Measurements from ENCODE around the gene FAM47E.

FAM47E gene

DNA sequence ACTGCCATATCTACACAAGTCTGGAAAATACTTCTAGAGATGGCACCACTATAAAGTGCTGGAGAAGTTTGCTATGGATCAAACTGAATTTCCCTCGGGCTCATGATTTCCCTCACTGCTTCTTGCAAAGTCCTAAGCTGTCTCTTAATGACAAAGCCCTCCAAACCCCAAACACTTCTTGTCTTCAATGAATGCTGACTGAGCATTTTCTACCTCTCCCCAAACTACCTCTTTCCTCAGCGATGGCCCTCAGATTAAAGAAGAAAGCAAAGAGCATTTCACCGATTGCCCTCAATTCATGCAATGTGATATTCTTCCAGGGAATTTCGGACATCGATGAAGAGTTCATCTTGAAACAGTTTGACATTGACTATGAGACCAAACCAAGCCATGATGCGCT lies 19.7 kb downstream of the FAM47E start:
- no peaks in the 10 kb centered on the region for H3K36me3 Mint-ChIP-seq (ENCODE audit: low read depth)
- H3K4me3 Mint-ChIP-seq = no peak overlapping the region
- TF ChIP-seq, protein P1, sequence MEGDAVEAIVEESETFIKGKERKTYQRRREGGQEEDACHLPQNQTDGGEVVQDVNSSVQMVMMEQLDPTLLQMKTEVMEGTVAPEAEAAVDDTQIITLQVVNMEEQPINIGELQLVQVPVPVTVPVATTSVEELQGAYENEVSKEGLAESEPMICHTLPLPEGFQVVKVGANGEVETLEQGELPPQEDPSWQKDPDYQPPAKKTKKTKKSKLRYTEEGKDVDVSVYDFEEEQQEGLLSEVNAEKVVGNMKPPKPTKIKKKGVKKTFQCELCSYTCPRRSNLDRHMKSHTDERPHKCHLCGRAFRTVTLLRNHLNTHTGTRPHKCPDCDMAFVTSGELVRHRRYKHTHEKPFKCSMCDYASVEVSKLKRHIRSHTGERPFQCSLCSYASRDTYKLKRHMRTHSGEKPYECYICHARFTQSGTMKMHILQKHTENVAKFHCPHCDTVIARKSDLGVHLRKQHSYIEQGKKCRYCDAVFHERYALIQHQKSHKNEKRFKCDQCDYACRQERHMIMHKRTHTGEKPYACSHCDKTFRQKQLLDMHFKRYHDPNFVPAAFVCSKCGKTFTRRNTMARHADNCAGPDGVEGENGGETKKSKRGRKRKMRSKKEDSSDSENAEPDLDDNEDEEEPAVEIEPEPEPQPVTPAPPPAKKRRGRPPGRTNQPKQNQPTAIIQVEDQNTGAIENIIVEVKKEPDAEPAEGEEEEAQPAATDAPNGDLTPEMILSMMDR (IDR thresholded peaks at IDR 0.05; ENCODE audit: unreplicated experiment in 3 of 3) = no peak
- no peaks in the 10 kb centered on the region for H3K4me1 Mint-ChIP-seq
- H3K9me3 Mint-ChIP-seq = no peaks in the 10 kb centered on the region
- no peak overlapping the region for H3K27ac Mint-ChIP-seq
- H3K27me3 Mint-ChIP-seq (ENCODE audit: low read depth) = no peaks in the 10 kb centered on the region

DNA sequence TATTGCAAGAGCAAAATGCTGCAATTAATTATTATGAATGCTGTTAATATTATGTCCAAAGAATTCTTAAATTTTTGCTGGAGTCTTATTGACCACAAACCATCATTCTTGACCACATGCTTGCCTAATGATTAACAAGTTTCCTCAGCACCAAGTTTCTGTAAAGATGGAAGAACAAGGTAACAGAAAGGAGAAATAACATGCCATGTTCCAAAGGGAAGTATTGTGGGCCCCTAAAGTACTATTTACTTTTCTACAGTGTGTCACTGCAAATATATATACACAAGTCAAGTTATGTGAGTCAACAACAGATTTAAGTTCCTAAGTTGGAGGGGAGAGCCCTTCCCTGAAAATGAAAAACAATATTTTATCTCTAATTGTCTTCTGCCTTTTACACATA lies 20.6 kb downstream of the FAM47E start:
- Mint-ChIP-seq H3K4me3 (no peak overlapping the region), H3K9me3 (no peaks in the 10 kb centered on the region), H3K4me1 (no peaks in the 10 kb centered on the region), H3K27ac (no peak overlapping the region), H3K27me3 (ENCODE audit: low read depth) (no peaks in the 10 kb centered on the region), H3K36me3 (ENCODE audit: low read depth) (no peaks in the 10 kb centered on the region)
- TF ChIP-seq, protein P1 (IDR thresholded peaks at IDR 0.05; ENCODE audit: unreplicated experiment in 3 of 3) = no peak

DNA sequence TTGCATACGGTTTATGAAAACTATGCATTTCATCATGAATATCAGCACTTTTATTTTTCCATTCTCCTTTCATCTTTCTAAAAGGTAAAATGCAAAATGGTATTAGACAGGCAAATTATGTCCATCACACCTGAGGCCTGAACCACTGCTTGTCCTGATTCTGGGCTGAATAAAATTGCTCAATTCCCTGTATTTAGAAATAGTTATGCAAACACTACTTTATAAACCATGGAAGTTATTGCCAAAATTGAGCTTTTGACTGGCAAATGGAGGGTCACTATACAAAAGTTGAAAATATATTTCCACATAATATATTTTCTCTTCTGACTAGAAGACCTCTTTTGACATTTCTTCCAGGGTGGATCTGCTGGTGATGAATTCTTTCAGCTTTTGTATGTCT lies 21.1 kb downstream of the FAM47E start:
- Mint-ChIP-seq H3K36me3 (ENCODE audit: low read depth) (no peaks in the 10 kb centered on the region), H3K27ac (no peak overlapping the region), H3K4me1 (no peaks in the 10 kb centered on the region), H3K27me3 (ENCODE audit: low read depth) (no peaks in the 10 kb centered on the region), H3K9me3 (no peaks in the 10 kb centered on the region), H3K4me3 (no peak overlapping the region)
- TF ChIP-seq, protein P1 (IDR thresholded peaks at IDR 0.05; ENCODE audit: unreplicated experiment in 3 of 3) = no peak

DNA sequence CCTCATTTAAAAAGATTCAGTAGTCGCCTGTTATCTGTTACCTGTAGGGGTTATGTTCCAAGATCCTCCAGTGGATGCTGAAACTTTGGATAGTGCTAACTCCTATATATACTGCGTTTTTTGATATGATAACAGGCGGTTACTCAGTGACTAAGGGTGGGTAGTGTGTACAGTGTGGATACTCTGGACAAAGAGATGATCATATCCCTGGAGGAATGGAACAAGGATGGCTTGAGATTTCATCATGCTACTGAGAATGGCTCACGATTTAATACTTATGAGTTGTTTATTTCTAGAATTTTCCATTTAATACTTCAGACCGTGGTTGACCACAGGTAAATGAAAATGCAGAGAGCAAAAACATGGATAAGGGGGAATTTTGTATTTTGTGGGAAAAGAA lies 21.5 kb downstream of the FAM47E start:
- Mint-ChIP-seq H3K9me3 (no peaks in the 10 kb centered on the region), H3K27ac (no peak overlapping the region), H3K36me3 (ENCODE audit: low read depth) (no peaks in the 10 kb centered on the region), H3K27me3 (ENCODE audit: low read depth) (no peaks in the 10 kb centered on the region), H3K4me3 (no peak overlapping the region), H3K4me1 (no peaks in the 10 kb centered on the region)
- TF ChIP-seq, protein P1 (IDR thresholded peaks at IDR 0.05; ENCODE audit: unreplicated experiment in 3 of 3) = no peak

DNA sequence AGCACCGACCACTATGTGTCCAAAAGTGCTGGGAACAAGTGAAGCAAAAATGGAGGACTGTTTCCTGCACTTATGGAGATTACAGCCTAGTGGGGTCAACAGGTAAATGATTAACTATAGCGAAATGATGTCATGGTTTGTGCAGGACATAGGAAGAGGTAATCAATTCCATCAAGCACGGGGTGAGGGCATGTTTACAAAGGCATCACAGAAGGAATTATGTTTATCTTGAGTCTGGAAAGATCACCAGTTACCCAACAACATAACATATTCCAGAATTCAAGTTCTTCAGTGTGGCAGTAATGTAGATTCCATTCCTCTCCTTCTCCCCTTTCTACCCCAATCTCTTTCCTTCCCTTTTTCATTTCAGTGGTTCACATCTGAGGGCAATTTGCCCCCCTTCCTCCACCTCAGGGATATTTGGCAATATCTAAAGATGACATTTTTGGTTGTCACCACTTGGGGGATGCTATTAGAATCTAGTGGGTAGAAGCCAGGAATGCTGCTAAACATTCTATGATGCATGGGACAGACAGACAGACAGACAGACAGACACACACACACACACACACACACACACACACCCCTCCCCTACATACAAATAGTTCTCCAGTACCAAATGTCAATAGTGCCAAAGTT lies 24.1 kb downstream of the FAM47E start:
- Mint-ChIP-seq H3K4me3 (no peak overlapping the region), H3K9me3 (no peaks in the 10 kb centered on the region), H3K27ac (no peak overlapping the region), H3K4me1 (no peaks in the 10 kb centered on the region), H3K36me3 (ENCODE audit: low read depth) (no peaks in the 10 kb centered on the region), H3K27me3 (ENCODE audit: low read depth) (no peaks in the 10 kb centered on the region)
- TF ChIP-seq, protein P1 (IDR thresholded peaks at IDR 0.05; ENCODE audit: unreplicated experiment in 3 of 3) = no peak

DNA sequence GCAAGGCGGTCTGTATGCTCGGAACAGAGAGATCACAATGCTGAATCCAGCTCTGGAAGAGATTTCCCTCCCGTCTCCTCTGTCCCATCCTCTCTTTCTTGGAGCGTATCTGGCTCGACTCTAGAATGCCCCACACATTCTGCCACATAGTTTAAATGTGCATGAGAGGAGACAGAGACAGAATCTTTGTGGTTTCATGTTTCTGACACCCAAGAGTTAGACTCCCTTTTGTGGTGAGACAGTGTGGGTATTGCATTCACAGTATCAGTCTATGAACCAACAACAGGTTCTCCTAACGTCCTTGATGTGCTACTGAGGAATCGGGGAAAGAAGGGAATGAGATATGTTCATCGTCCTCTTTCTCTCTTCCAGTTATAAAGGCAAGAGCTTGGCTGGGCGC lies 25.3 kb downstream of the FAM47E start:
- Mint-ChIP-seq H3K27me3 (ENCODE audit: low read depth) (no peaks in the 10 kb centered on the region), H3K4me3 (no peak overlapping the region), H3K4me1 (no peaks in the 10 kb centered on the region), H3K9me3 (no peaks in the 10 kb centered on the region), H3K36me3 (ENCODE audit: low read depth) (no peaks in the 10 kb centered on the region), H3K27ac (no peak overlapping the region)
- TF ChIP-seq, protein P1 (IDR thresholded peaks at IDR 0.05; ENCODE audit: unreplicated experiment in 3 of 3) = no peak
